Sigmoid colon (tissue), 3 donors: ENCODE data around the gene PBX3.

Source experiments
- POLR2A ChIP-seq, 2 donors: fragments of 450-650 bp; IDR thresholded peaks; one replicate each; pipeline ENCODE4 v1.6.1; 2016; ENCODE audit warnings: antibody characterized with exemption in 2 of 2, mild to moderate bottlenecking in 2 of 2, moderate library complexity in 2 of 2
- TF ChIP-seq, protein P1 (sequence below), 4 experiments: fragments of 450-650 bp in 3 of 4; fragments of 200-600 bp in 1 of 4; IDR thresholded peaks; one replicate each; pipeline ENCODE4 v1.5.1; 2016 to 2019; ENCODE audit warnings: antibody characterized with exemption in 4 of 4, mild to moderate bottlenecking in 3 of 4, moderate library complexity in 2 of 4

DNA sequence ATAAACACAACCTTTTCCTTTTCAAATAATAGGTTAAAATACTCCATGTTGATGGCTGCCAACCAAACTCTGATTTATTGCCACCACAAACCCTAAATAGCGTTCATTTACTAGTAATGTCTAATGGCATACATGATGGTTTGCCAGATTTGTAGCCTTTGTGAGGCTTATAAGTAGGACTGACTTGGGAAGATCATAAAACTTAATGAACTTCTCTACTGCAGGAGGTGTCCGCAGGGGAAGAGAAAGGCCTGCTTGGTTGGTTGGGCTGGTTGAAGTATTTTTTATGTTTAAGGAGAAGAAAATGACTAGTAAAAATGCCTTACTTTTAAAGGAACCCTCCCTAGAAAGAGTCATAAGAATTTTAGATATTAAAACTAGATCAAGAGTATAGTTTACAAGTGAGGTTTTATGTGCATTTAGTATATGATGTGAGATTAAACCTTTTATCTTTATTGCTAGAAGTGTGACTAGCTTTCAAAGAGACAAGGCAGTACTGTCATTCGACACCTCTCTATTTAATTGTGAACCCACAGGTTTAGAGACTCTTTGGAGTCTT is 5.0 kb downstream of the PBX3 start:
- TF ChIP-seq POLR2A (IDR thresholded peaks at IDR 0.05) = no peak
- TF ChIP-seq, protein P1, sequence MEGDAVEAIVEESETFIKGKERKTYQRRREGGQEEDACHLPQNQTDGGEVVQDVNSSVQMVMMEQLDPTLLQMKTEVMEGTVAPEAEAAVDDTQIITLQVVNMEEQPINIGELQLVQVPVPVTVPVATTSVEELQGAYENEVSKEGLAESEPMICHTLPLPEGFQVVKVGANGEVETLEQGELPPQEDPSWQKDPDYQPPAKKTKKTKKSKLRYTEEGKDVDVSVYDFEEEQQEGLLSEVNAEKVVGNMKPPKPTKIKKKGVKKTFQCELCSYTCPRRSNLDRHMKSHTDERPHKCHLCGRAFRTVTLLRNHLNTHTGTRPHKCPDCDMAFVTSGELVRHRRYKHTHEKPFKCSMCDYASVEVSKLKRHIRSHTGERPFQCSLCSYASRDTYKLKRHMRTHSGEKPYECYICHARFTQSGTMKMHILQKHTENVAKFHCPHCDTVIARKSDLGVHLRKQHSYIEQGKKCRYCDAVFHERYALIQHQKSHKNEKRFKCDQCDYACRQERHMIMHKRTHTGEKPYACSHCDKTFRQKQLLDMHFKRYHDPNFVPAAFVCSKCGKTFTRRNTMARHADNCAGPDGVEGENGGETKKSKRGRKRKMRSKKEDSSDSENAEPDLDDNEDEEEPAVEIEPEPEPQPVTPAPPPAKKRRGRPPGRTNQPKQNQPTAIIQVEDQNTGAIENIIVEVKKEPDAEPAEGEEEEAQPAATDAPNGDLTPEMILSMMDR (IDR thresholded peaks at IDR 0.05) = no peak
